RWPE2 (cell line): Measurements from ENCODE around the gene ADGRG6.

Experiments used
- ATAC-seq: fragments of 200-7000 bp; cut with Tn5 transposase; 3 replicates; pipeline ENCODE4 v1.9.1; 2021; ENCODE audit warnings: low read depth
- DNase-seq: peaks from one replicate; pipeline ENCODE4 v3.0.0-alpha.2; 2020; ENCODE audit warnings: low spot score
- H3K27ac ChIP-seq: fragments of 450-650 bp; 2 replicates; pipeline ENCODE4 v1.5.1; 2017; ENCODE audit warnings: mild to moderate bottlenecking; ENCODE audit not compliant: poor library complexity, severe bottlenecking
- H3K27me3 ChIP-seq: fragments of 250-450 bp; sonication (Bioruptor Pico); 2 replicates; pipeline ENCODE4 v1.5.1; 2021; ENCODE audit warnings: mild to moderate bottlenecking, moderate library complexity; ENCODE audit not compliant: insufficient read depth, poor library complexity, severe bottlenecking
- H3K36me3 ChIP-seq: fragments of 250-450 bp; sonication (Bioruptor Pico); 2 replicates; pipeline ENCODE4 v1.5.1; 2020; ENCODE audit warnings: low read depth, mild to moderate bottlenecking, moderate library complexity
- H3K4me1 ChIP-seq: fragments of 250-450 bp; sonication (Bioruptor Pico); 2 replicates; pipeline ENCODE4 v1.5.1; 2021; ENCODE audit warnings: mild to moderate bottlenecking, moderate library complexity; ENCODE audit not compliant: insufficient read depth, poor library complexity, severe bottlenecking
- H3K4me3 ChIP-seq: fragments of 250-450 bp; sonication (Bioruptor Pico); 2 replicates; pipeline ENCODE4 v1.5.1; 2021; ENCODE audit warnings: mild to moderate bottlenecking, moderate library complexity; ENCODE audit not compliant: severe bottlenecking
- H3K9me3 ChIP-seq: fragments of 250-450 bp; sonication (Bioruptor Pico); 2 replicates; pipeline ENCODE4 v1.5.1; 2021; ENCODE audit warnings: mild to moderate bottlenecking, moderate library complexity; ENCODE audit not compliant: severe bottlenecking
- TF ChIP-seq, protein P1 (sequence below): fragments of 450-650 bp; IDR thresholded peaks from one replicate; pipeline ENCODE4 v1.5.1; 2017; ENCODE audit warnings: mild to moderate bottlenecking, moderate library complexity; ENCODE audit not compliant: poor library complexity, severe bottlenecking

ADGRG6 gene

GRCh38 chr6:142459271-142459670 lies 157.5 kb downstream of the ADGRG6 start:
- no peak for DNase-seq
- H3K27me3 ChIP-seq = no peaks in the 10 kb centered on the region
- TF ChIP-seq, protein P1, sequence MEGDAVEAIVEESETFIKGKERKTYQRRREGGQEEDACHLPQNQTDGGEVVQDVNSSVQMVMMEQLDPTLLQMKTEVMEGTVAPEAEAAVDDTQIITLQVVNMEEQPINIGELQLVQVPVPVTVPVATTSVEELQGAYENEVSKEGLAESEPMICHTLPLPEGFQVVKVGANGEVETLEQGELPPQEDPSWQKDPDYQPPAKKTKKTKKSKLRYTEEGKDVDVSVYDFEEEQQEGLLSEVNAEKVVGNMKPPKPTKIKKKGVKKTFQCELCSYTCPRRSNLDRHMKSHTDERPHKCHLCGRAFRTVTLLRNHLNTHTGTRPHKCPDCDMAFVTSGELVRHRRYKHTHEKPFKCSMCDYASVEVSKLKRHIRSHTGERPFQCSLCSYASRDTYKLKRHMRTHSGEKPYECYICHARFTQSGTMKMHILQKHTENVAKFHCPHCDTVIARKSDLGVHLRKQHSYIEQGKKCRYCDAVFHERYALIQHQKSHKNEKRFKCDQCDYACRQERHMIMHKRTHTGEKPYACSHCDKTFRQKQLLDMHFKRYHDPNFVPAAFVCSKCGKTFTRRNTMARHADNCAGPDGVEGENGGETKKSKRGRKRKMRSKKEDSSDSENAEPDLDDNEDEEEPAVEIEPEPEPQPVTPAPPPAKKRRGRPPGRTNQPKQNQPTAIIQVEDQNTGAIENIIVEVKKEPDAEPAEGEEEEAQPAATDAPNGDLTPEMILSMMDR = no peak
- no peak overlapping the region for H3K4me3 ChIP-seq
- peaks cover 3% of the 10 kb centered on the region for H3K9me3 ChIP-seq
- no peaks in the 10 kb centered on the region for H3K4me1 ChIP-seq
- H3K36me3 ChIP-seq = no peaks in the 10 kb centered on the region
- H3K27ac ChIP-seq = no peak overlapping the region
- peak; percentile 35; the same call in 2 of the 3 replicates for ATAC-seq

DNA sequence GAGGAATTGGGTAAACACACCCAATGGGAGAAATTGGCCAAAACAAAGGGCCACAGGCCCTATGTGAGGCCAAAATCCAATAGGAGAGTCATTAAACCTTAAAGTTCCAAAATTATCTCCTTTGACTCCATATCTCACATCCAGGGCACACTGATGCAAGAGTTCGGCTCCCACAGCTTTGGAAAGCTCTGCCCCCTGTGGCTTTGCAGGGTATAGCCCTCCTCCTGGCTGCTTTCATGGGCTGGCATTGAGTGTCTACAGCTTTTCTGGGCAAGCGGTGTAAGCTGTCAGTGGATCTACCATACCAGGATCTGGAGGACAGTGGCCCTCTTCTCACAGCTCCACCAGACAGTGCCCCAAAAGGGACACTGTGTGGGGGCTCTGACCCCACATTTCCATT lies 160.5 kb downstream of the ADGRG6 start:
- Histone ChIP-seq H3K4me3 (no peak overlapping the region), H3K36me3 (no peaks in the 10 kb centered on the region), H3K27ac (no peak overlapping the region), H3K9me3 (peaks cover 3% of the 10 kb centered on the region), H3K4me1 (no peaks in the 10 kb centered on the region), H3K27me3 (no peaks in the 10 kb centered on the region)
- TF ChIP-seq, protein P1 = no peak
- ATAC-seq (no peak), DNase-seq (no peak)

DNA sequence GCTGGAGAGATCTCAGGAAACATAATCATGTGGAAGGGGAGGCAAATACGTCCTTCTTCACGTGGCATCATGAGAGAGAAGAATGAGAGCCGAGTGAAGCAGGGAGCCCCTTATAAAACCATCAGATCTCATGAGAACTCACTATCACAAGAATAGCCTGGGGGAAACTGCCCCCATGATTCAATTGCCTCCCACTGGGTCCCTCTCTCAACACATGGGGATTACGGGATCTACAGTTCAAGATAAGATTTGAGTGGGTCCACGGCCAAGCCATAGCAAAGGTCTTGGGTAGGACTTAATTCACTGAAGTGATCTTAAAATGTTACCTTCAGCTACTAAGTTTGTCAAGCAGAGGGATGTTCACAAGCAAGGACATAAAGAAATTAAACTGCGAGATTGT lies 162.2 kb downstream of the ADGRG6 start:
- no peak overlapping the region for H3K4me3 ChIP-seq
- H3K36me3 ChIP-seq = no peaks in the 10 kb centered on the region
- ATAC-seq (no peak), DNase-seq (no peak)
- H3K27me3 ChIP-seq = no peaks in the 10 kb centered on the region
- H3K27ac ChIP-seq = no peak overlapping the region
- H3K9me3 ChIP-seq = peaks cover 3% of the 10 kb centered on the region
- H3K4me1 ChIP-seq = no peaks in the 10 kb centered on the region
- TF ChIP-seq, protein P1 = no peak

DNA sequence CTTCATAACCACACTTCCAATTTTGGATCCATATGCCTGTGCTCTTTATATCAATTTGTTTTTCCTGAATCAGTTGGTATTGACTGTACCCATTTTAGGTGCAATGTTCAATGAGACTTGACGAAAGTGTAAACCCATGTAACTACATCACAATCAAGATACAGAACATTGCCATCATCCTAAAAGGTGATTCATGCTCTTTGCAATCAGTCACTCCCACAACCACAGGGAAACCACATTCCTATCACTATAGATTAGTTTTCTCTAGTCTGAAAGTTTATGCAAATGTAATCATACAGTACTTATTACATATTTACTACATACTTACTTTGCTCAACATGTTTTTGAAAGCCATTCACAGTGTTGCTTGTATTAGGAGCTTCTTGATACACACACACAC lies 167.4 kb downstream of the ADGRG6 start:
- Histone ChIP-seq H3K36me3 (no peaks in the 10 kb centered on the region), H3K4me1 (no peaks in the 10 kb centered on the region), H3K27me3 (no peaks in the 10 kb centered on the region), H3K9me3 (no peaks in the 10 kb centered on the region), H3K27ac (no peak overlapping the region), H3K4me3 (no peak overlapping the region)
- TF ChIP-seq, protein P1 = no peak
- no peak for DNase-seq
- no peak for ATAC-seq

- DNase-seq (no peak), ATAC-seq (no peak)
- Histone ChIP-seq H3K9me3 (no peaks in the 10 kb centered on the region), H3K4me1 (no peaks in the 10 kb centered on the region), H3K27ac (no peak overlapping the region), H3K4me3 (no peak overlapping the region), H3K27me3 (no peaks in the 10 kb centered on the region), H3K36me3 (no peaks in the 10 kb centered on the region)
- TF ChIP-seq, protein P1 = no peak
Observed at GRCh38 chr6:142470421-142470820, 168.6 kb downstream of the ADGRG6 start.
